IPS DF 19.7 (cell line): ENCODE data around the gene MFAP4.

Source experiments
- DNase-seq: peaks from one replicate; pipeline ENCODE4 v3.0.0-alpha.2; 2013; ENCODE audit warnings: low read depth, low spot score

MFAP4 gene

DNA sequence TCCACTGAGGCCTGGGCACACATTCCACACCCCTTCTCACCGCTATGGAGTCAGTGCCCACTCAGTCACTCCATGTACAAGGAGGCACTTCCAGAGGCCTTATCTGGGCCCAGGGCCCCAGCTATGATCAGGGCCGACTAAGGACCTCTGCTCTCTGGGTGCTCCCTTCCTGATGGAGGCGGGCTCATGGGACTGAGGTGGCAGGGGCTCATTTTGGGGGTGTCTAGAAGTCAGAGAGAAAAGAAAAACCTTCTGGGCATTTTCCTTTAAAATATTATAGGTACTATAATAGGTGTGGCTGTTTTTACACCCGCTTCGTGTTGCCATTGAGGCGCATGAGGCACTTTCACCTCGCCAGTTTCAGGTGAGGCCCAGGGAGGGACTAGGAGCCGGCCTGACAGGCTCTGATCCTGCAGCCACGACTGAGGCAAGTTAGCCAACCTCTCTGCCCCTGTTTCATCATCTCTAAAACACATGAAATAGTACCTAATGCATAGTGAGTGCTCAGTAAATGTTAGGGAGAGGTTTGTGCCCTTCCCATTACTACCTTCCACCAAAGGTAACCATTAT lies 38.8 kb downstream of the MFAP4 start:
- no peak for DNase-seq

DNA sequence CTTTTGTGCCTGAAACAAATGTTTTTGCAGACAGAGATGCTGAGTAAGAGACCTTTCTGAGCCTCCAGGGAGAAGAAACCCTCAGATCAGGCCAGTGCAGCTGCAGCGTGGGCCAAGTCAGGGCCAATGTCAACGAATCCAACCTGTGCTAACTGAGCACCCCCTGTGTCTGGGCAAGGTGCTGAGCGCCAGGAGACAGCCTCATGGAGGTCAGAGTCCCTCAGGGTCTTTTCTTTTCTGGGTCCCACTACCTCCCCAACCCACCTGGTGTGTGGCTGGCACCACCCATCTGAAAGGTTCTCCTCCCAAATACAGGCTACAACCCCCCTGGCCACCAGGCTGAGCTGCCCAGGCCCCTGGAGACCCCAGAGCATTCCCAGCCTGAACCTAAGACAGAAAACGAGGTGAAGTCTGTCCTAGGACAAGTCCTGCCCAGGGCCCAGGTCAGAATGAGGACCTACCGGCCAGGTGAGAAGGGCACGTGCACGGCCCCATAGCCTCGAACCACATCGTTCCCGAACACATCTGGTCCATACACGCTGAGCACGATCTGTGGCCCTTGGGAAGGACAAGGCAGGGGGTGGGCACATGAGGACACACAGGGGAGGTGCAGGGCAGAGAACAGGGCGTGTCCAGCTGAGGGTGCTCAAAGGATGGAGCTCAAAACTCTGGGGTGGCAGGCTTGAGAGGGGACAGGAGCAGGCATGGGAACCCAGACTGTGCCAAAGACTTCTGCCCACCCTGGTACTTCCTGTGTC lies 39.5 kb downstream of the MFAP4 start:
- DNase-seq, result no peak

DNA sequence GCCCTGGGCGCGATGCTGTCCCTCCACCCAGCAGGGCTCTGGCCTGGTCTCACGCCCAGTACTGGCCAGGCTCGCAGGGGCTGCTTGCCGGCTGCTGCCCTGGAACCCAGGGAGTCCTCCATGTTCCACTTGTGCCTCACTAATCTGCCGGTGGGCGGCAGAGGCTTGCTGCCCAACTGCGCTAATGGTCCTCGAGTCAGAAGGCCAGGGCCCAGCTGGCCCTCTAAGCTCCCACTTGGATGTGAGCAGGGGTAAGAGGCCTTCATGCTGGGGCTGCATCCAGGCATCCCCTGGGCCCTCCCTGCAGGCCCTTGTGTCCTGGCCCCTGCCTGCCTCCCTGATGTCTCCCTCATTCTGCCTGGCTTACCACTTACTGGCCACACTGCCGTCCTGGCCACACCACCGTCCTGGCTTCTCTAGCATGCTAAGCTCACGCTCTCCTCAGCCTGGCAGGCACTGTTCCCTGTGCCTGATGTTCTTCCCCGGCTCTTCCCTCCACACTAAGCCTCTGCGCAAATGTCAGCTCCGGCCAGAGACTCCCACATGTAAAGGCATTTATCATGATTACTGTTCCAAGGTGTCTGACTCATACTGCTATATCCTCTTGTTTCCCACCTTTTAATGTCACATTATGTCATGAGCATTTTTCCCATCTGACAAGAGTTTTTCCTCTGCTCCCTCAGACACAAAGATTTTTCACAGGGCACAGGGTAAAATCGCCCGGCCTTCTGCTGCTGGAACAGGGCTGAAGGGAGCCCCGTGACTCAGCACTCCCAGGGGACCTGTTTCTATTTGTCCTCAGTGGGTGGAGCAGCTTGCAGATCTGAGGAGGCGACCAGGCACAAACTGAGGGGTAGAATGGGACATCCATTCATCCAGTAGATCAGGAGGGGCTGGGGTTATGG lies 40.4 kb downstream of the MFAP4 start:
- DNase-seq, result no peak

DNA sequence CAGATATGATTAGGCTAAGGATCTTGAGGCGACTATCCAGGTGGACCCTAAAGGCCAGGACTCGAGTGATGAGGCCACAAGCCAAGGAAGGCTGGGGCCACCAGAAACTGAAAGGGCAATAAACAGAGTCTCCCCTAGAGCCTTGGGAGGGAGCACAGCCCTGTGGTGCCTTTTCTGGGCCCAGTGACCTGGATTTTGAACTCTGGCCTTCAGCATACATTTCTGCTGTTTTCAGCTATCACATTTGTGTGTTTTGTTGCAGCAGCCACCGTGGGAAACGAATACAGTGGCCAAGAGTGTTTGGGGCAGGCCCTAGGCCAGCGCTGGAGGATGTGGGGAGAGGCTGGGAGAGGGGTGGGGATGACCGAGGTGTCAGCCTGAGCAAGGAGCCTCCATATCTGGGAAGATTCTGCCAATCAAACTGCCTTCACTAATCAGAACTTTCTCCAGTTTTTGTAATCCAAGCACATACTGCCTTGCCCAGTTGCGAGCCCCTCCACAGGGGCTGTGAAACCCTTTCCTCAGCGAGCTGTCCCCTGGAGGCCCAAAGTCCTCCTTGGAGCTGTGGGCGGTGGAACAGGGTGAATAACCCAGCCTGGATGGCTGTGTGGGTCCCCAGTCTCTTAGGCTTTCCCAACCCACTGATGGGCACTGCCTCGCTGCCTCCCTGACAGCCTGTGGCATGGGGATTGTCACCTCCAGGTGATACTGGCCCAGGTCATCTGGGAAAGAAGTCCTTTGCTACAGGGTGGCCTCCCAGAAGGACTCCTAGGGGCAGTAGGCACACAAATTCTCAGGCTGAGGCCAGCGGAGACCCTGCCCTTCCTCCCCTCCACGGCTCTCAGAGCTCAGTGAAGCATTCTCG lies 41.3 kb downstream of the MFAP4 start:
- DNase-seq, result no peak

DNA sequence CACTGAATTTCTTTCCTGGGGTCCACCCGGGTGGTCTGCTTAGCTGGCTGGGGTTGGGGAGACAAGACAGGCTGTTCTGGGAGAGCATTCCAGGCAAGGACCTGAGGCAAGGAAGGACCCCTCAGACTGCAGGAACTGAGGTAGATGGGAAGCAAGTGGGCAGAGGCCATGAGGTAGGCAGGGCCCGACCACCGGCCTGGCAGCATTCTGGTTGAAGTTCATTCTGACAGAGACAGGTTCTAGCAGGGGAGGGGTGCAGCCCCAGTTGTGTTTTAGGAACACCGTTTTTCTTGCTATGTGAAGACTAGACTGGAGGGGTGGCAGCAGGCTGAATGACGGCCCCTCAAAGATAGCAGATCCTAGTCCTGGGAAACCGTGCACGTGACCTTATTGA lies 41.9 kb downstream of the MFAP4 start:
- DNase-seq, result no peak

DNA sequence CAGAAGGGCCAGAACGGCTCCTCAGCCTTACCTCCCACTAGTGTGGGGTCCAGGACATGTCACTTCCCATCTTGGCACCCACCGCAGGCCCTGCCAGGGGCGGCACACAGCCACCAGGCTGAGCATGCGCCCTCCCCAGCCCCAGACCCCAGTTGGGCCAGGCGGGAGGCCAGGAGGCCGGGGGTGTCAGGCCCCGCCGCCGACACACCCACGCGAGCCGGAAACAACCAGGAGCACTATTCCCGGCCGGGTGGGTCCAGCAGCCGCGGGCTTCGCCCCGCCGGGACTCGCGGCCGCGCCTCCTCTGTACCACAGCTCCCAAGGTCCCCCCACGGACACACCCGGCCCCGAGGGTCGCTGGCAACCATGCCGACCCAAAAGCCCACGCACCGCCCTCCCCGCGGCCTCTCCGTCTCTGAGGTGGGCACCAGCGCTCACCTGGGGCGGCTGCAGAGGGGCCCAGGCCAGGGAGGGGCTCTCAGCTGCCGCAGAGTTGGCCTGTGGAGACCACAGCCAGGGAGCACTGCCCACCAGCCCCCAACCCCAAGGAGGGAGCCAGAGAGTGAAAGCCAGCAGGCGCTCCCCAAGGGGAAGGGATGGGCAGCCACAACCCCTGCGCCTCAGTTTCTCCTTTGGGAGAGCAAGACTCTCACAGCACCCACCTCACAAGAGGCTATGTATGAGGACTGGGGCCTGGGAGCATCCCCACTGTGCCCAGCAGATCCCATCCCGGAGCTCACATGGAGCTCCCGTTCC lies 42.5 kb downstream of the MFAP4 start:
- no peak for DNase-seq

DNA sequence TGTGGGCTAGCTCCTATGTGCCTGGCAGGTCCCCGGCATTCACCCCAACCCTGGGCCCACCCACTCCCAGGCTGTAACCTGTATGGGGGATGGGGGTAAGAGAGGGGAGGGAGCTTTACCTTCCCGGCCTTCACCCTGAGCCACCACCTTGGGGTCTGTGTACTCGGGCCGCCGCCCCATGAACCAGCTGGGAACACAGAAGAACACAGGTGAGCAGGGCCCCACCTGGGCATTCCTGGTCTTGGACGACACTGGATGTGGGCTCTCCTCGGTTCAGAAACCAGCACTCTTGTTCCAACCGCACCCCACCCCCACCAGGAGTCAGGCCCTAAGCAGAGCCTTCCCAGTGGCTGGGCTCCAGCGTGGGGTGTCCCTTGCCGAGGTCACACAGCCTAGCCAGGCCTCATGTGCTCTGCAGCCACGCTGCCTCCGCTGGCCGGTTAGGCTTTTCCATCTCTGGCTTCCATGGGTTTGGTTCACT lies 43.3 kb downstream of the MFAP4 start:
- DNase-seq, result no peak

DNA sequence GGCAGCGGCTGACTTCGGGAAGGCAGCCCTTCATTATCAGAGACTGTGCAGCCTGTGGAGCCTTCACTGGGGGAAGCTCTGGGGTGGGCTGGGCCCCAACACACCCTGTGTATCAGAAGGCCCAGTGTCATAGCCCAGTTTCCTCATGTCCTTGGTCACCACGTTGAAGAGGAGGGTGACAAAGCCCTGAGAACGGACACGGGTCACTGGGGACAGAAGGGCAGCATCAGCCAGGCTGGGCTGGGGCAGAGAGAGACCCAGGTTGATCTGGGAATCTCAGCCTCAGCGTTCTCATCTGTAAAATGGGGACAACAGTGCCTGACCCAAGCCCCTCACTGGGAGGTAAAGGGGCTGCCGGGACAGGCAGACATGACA lies 43.7 kb downstream of the MFAP4 start:
- DNase-seq, result no peak

DNA sequence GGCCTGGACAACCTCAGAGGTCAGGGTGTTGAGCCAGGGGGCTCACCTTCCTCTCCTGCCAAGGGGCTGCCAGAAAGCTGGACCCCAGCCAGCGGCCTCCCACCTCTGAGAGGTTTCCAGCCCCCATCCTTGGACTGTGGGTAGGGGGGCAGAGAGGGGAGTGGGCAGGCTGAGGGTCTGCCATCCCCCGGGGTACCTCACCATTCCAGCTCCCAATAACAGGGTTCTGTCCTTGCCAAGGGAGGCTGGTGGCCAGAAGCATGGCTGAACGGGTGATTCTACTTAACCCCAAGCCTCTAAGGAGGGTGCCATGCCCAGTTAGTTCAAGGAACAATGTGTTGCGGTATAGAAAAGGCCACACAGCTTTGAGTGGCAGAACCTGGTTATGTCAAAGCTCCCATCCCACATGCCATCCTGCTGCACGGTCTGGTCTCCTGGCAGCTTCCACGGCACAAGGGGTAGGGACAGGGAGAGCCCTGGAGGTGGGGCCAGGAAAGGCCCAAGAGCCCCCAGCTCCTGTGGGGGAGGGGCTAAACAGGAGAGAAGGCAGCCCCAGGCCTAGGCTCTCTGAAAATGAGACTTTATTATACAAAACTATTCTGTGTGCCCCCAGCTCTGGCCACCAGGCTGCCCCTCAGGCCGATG lies 44.3 kb downstream of the MFAP4 start:
- DNase-seq, result no peak

DNA sequence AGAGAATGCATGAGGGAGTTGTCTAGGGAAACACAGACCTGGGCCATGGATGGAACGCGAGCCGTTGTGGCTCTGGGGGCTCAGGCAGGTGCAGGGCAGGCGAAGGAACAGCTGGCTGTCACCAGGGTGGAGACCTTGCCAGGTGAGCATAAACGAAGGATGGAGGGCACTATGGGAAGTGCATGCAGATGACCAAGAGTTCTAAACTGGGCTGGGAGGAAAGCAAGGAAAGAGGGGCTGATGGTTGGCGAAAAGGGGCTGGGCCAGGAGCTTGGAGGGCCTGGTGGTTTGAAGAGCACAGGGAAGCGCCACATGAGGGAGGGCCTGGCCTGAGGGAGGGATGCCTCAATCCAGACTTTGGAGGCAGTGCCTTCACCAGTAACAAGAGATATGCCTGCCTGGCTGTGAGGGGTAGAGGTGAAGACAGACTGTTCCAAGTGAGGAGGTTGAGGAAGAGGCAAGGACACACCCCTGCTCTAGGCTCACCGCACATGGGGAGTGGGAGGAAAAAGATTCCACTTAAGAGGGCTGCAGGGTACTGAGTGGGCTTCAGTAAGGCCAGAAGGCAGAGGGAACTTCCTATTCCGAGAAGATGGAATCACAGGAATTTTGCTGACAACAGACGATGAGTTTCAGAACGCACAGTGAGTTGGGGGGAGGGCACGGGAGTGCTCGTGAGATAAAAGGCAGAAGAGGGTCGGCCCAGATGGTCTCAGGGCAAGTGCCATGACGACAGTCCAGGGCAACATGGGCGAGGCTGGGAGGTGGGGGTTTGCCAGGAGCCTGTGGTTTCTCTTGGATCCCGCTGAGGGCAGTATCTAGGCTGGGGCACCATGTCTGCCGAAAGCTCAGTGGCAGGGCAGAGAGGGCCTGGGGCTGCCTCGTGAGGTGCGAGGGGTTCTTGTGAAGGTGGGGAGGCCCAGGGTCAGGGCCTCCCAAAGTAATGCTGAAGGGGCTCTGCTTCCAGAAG lies 45.1 kb downstream of the MFAP4 start:
- DNase-seq, result no peak

DNA sequence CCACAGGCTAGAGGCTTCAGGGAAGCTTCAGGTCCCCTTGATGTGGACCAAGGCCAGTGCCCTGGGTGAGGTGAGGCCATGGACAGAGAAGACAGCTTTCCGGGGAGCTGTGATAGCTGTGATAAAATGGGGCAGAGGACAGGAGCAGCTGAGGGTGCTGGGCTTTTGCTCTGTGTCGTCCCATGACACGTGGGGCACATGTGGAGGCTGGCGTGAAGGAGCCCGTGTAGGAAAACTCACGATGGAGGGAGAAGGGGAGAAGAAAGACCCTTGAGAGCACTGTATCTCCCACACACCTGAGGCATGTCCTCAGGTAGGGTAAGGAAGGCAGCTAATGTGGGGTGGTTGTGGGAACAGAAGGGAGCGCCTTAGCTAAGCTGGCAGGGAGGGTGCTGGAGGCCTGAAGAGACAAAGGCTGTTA lies 45.8 kb downstream of the MFAP4 start:
- DNase-seq, result no peak

DNA sequence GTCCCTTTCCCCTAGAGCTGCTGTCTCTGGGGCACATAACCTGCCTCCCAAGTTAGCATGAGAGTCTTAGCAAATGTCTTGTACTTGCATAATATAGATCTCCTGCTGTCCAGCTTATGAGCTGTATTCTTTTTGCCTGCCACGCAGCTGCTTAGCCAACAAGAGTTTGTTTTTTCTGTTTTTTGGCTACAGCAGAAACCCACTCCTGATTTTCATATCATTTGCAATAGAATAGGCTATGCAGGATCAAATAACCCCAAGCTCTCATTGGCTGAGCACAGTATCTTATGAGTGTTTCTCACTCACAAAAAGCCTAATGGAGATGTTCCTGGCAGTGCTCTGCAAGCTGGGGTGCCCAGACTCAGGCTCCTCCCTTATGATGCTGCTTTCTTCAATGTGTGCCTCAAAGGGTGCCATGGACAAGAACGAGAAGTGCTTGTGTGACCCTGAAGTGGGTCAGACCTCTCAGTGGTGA lies 47.6 kb downstream of the MFAP4 start:
- no peak for DNase-seq

DNA sequence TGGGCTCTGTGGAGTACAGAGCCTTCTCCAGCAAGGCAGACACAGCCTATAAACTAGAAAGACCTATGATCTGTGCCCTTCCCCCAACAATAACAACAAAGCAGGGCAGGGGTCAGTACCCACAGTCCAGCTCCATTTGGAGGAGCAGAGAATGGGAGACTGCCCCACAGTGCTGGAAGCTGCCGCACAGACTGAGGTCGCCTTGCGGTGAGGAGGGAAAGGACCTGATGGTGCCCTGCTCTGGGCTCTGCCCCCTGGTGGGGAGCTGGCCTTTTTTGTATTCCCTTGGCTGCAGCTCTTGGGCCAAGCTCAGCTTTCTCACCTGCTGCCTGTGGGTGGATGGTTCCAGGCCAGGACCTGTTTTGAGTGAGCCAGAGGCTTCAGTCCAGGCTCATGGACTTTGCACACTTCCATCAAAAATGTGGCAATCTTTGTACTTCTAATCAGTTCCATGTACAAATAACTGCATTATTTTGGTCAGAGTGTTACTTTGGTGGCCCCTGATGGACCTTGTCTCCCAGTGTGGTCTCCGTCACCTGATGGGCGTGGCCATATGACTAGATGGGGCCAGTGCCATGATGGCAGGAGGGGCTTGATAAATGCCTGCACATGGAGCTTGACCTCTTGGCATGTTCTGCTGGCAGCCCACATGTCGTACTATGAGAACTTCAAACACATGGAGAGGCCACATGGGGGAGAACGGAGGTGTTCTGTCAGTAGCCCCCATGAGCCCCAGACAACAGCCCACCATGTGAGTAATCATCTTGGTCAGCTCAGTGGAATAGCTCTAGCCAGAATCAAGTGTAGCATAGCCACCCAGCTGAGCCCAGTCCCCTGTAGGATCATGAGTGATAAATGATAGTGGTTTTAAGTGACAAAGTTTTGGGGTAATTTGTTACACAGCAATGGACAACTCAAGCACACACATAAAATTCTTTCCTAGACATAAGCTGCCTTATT lies 48.7 kb downstream of the MFAP4 start:
- no peak for DNase-seq

DNA sequence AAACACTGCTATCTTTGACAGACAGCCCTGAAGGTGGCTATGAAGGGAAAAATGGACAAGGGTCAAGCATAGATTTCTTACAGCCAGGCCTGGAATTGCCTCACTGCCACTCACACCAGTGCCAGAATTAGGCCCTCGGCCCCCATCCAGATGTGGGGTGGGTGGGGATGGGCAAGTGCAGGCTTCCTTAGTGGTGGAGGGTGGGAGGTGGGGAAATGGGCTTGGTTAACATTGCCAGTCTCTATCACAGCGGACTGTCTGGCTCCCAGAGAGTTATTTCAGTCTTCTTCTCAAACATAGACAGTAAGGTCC lies 49.3 kb downstream of the MFAP4 start:
- DNase-seq, result no peak

DNA sequence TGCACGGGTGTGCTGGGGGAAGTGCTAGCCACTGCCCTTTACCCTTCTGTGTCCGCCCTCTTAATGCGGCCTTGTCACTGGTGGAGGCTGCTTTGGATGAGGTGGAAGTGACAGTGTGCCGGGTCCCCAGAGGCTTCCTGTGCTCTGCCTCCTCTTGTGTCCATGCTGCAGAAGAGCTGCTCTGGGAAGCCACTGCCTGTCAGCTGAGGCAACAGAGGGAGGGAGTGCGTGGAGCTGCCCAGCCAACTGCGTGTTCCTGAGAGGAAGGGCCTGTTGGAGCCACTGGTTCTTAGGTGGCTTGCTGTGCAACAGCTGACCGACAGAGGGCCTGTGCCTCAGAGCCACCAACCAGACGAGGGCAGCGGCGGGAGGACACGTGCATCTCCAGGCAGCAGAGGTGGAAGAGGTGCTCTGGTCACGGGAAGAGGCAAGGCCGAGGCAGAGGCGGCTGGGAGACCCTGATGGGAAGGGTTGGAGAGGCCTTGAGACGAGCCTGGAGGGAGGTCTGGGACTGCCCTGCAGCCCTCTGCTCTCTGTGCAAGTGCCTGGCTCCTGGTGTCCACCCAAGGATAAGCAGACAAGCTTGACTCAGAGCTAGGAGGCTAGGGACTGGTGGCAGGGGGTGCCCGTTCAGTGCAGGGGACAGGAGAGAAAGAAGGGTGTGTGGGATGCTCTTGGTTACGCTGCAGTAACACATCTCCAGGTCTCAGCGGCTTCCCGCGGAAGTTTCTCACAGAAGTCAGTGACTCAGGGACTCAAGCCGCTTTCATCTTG lies 49.9 kb downstream of the MFAP4 start:
- DNase-seq, result no peak

DNA sequence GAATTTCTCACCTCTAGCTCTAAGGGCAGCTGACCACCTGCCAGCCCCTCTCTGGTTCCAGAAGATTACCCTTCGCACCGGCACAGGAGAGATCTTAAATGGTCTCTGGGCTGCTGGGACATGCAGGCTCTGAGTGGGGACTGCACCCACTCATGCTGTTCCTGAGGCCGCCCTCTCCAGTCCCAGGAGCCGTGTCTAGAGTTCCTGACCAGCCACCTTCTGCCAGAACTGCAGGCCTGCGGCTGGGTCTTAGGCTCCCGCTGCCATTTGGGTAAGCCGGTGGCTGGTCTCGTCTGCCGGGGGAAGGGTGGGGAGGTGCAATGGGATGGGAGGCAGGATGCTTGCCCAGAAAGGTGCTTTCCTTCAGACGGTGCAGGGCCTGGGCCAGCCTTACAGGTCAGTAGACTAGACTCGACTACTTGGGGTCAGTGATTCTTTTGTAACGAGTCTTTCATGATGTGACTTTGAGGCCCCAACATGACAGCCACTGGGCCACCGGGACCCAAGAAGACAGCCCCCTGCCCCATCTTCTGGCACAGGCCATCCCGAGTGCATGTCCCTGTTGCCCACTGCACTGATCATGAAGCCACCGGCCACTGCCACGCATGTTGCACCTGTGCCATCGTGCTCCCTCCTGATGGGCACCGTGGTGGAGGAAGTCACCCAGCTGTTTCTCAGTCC lies 50.9 kb downstream of the MFAP4 start:
- DNase-seq, result no peak

DNA sequence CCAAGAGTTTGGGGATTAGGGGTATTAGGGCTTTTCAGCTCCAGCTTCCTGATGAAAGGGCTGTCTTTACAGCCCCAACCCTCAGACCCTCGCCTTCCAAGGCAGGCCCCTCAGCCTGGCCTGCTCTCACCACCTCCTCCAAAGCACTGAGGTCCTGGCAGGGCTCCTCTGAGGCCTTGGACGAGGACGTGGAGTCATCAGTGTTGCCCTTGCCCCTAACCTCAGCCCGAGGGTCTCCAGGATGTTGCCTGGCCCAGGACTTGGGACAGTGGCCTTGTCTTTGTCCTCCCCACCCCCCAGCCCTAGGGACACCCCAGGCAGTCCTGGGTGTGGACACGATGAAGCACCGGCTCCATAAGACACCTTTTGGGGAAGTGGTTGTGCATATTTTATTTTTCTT lies 52.7 kb downstream of the MFAP4 start:
- DNase-seq, result no peak
